CD4-positive, alpha-beta T cell treated with Interleukin-6 for 4 hours (primary cell): ENCODE measurements around the gene PIP4K2C.
A peak's percentile ranks its signal among the peaks of the same experiment; 100 is the strongest.
"Not testable (repeated sequence)": the region's sequence is repeated elsewhere in the genome, so short reads cannot be mapped to it uniquely, and the experiment has no call there.

Source experiments
- DNase-seq: peaks from one replicate; pipeline ENCODE4 v3.0.0-alpha.2; 2020; ENCODE audit warnings: mixed read lengths

The PIP4K2C gene

DNA sequence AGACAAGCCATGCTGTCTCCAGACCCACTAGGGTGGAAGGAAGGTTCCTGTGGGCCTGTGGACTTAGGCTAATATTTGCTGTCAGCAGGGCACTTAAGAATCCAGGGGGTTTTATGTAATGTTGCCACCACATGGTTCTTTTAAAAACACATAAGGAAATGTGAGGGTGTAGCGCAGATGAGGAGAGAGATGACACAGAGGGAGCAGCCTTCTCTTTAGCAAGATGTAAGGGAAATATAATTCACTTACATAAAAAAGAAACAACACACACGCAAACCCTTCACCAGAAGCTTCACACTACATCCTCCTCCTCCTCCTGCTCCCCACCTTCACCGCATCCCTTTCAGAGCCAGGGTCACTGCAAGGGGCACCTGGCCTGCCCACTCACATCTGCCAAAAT lies 4.9 kb upstream of the PIP4K2C start:
- DNase-seq, result no peak

DNA sequence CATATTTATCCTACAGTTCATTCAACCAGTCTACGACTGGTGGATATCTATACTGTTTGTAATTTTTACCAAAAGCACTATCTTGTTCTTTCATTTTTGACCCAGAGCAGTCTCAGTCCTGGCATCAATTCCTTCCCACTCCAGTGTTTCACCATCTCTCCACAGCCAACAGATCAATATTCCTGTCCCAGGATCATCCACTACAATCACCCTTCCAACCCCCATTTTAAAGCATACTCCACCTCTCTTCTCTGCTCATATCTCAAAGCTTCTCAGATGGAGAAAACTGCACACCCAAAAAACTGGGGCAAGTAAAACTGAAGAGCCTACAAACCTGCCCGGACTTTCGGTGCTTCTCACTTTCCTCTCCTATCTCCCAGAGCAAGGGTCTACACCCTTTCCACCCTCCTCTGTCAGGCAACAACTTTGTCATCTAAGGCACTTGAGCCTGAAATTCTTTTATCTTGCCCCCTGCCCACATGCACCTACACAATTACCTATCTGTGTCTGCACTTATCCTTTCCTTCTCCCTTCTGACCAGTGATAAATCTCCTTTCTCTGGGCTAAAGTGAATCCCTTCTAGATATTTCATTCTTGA lies 4.1 kb upstream of the PIP4K2C start:
- DNase-seq, result no peak

DNA sequence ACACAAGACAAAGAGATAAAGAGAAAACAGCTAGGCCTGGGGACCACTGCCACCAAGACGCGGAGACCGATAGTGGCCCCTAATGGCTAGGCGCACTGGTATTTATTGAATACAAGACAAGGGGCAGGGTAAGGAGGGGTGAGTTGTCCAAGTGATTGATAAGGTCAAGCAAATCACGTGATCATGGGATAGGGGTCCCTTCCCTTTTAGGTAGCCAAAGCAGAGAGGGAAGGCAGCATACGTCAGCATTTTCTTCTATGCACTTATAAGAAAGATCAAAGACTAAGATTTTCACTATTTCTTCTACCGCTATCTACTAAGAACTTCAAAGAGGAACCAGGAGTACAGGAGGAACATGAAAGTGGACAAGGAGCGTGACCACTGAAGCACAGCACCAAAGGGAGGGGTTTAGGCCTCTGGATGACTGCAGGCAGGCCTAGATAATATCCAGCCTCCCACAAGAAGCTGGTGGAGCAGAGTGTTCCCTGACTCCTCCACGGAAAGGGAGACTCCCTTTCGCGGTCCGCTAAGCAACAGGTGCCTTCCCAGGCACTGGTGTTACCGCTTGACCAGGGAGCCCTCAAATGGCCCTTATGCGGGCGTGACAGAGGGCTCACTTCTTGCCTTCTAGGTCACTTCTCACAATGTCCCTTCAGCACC lies 1.9 kb upstream of the PIP4K2C start:
- DNase-seq, result not testable (repeated sequence)

- no peak for DNase-seq
Measured at GRCh38 chr12:57590479-57590863, 521 bp upstream of the PIP4K2C start.

DNA sequence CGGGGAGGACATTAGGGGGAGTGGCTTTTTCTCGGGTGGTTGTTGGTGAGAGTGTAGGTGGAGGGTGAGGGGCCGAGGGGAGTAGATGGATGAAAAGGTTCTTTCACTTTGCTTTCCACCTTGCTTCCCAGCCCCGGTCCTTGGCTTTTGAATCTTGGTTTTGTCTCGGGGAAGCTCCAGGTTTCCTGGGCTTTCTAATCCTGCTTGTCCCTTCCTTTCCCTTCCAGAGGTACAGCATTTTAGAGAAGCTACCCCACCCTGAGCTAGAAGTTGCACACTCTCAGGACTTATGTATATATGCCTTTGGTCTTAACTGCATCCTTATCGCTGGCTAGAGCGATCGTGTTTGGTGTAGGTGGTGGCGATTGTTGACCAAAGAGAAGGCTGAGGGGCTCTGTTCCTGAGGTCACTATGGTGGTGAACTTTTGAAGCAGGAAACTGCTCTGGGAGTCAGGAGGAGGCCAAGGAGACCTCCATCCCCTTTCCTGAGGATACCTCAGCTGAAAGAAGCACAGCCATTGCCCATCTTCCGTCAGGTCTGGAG lies 862 bp downstream of the PIP4K2C start:
- DNase-seq, result no peak

- no peak for DNase-seq
Measured at GRCh38 chr12:57592551-57593165, 1.7 kb downstream of the PIP4K2C start.

DNA sequence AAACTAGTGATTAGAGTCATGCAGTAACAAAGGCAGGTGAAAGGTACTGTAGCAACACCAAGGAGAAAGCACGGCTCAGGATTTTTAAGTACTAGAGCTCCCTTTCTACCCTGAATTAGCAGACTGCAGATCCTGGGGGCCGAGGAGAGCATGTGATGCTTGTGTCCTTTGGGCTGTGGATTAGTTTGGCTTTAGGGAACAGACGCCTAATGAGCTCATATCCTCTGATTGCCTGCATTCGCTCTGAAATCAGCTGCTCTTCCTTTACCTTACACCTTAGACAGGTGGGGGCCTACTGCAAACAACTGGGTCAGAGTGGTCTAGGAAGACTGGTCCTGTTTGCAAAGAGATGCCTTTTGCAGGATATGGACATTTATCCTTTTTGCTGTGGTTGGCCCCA lies 2.2 kb downstream of the PIP4K2C start:
- DNase-seq, result no peak

- no peak for DNase-seq
Measured at GRCh38 chr12:57600395-57600794, 9.4 kb downstream of the PIP4K2C start.

DNA sequence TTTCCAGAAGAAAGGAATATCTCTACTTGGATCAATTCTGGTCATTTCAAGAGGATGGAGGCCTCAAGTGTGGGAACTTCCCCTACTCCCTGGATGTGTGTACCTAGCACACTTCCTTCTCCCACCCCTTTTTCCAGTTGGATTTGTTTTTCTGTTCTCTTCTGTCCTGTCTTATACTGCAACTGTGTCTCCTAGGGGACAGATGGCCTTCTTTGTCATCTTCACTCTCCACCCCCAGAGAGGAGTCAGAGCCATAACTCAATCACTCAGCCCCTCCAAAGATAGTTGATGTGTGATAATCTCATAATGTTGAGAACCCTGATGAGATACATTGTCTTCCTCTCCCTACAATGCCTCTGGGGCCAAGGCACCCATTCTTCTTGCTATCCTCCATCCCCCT lies 11.6 kb downstream of the PIP4K2C start:
- no peak for DNase-seq

DNA sequence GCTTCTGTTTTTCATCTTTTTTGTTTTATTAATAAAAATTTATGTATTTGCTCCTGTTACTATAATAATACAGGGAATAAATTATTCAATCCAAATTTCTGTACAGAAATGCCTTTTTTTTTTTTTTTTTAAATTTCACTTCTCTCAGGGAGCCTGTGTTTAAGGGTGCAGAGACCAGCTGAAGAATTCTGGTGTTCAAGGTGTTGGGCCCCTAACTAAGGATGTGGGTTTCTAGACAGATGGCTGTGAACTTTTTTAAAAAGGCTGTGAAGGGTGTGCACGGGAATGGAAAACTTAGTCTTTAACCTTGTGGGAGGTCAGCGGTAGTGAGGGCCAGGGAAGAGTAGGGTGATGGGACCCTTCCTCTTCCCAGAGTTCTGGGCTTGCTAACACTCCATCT lies 12.3 kb downstream of the PIP4K2C start:
- no peak for DNase-seq

GRCh38 chr12:57603815-57604453 lies 12.9 kb downstream of the PIP4K2C start:
- DNase-seq, result no peak

GRCh38 chr12:57604454-57604991 lies 13.5 kb downstream of the PIP4K2C start, which contains the start of gene DTX3:
Gene DTX3, plus strand, starts transcription at chr12:57604824. Its CDS starts 1,694 bp downstream, at chr12:57606518.
- peak; percentile 43 for DNase-seq

DNA sequence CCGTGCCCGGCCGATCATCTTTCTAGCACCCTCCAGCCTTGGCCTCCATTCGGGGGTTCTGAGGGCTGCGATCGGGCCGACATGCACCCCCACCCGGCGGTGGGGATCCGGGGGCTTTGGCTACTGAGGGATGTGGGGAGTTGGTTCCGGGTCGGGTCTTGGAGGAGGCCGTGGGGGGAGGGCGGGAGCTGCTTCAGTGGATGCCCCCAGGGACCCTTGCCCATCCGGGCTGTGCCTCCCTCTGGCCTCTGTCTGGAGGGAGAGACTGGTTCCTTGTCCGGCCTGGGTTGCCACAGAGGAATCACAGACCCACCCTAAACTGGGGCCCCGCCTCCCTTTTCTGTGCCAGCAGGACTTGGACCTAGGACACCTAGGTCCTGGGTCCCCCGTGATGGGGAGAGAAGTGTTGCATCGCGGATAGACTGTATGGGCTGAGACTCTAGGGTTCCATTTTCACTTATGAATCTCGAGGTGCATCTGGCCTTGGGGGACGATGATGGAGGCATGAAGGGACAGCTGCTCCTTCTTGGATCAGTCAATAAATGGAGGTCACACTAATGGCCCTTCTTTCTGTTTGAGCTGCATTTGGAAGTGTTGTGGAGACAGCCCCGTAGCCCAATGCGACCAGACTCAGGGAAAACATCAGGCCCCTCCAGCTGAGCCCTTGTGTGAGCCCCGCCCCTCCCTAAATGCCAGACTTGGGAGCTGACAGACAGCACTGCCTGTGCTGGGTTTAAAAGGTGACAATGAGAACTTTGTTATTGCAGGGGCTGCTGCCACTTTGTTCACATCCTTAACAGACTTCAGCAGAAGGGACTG lies 14.2 kb downstream of the PIP4K2C start:
- peak; percentile 20 for DNase-seq

GRCh38 chr12:57605811-57606311 lies 14.9 kb downstream of the PIP4K2C start:
- DNase-seq, result no peak

GRCh38 chr12:57606399-57606798 lies 15.4 kb downstream of the PIP4K2C start:
- DNase-seq, result no peak

DNA sequence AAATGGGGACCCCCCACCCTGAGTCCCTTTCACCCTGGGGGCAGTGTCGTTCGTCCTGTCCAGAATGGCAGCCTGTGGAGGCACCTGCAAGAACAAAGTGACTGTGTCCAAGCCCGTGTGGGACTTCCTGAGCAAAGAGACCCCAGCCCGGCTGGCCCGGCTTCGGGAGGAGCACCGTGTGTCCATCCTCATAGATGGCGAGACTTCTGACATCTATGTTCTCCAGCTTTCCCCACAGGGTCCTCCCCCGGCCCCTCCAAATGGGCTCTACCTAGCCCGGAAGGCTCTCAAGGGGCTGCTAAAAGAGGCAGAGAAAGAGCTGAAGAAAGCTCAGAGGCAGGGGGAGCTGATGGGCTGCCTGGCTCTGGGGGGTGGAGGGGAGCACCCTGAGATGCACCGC lies 15.8 kb downstream of the PIP4K2C start:
- no peak for DNase-seq

GRCh38 chr12:57607958-57608663 lies 17.1 kb downstream of the PIP4K2C start:
- no peak for DNase-seq

DNA sequence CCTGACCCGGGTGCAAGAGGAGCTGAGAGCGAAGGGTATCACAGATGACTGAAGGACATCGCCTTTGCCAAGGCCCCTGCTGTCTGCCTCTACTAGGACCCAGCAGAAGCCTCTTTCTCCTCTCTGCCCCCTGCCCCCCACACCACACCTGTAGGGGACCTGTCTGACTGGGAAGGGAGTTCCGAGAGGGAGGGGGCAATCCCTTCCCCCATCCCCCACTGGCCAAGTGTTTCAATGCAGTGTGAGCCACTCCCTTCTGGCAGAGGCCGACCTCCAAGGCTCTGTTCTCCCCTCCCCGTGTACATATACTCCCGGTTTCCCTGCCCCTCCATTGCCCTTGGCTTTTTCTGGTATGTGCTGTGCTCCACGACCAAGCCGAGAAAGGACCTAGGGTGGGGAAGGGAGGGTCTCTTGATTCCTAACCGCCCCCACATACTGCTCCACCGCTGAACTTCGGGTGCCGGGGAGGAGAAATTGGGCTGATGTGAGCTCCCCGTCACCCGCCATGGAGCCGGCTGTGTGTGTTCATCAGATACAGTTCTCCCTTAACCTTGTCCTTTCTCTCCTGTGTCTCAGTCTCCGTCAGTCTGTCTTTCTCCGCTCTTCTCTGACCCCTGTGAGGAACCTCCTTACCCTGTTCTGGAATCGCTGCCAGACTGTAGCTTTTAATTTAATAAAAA lies 18.2 kb downstream of the PIP4K2C start:
- no peak for DNase-seq

- DNase-seq, result no peak
Measured at GRCh38 chr12:57609781-57610553, 19.0 kb downstream of the PIP4K2C start.

DNA sequence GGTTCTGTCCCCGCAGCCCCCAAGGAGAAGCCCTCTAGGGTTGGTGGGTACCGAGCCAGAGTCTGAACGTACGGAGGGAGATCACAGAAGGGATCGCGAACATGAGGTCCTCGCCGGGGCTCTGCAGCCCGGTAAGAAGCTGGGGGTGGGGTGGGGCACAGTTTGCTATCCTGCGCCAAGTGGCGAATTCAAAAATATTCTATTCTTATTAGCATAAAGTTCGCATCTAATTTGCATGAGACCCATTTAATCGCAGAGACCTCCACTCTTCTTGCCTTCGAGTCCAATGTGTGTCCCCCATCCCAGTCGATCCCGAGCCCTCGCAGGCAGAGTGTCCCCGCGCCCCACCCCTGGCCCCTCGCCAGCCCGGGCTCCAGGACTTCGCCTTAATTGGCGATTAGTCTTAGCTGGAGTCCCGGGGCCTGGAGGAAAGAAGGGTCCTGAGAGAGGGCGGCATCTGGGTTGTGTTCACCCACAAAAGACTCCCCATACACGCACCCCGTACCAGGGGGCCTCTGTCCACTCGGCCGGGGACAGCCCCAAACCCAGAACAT lies 19.6 kb downstream of the PIP4K2C start:
- no peak for DNase-seq
